GM12875 (cell line): Measurements from ENCODE around the gene ZNF48.

ENCODE experiments used
- H3K4me3 ChIP-seq: one replicate; pipeline ENCODE4 v1.5.1; 2011; ENCODE audit warnings: low read depth, low read length, control low read depth
- CTCF ChIP-seq: IDR thresholded peaks from 2 replicates; pipeline ENCODE4 v1.5.1; 2011; ENCODE audit warnings: low read depth, mild to moderate bottlenecking, control low read depth, inconsistent platforms, low read length, moderate library complexity, borderline replicate concordance; ENCODE audit not compliant: insufficient read depth

Gene ZNF48

DNA sequence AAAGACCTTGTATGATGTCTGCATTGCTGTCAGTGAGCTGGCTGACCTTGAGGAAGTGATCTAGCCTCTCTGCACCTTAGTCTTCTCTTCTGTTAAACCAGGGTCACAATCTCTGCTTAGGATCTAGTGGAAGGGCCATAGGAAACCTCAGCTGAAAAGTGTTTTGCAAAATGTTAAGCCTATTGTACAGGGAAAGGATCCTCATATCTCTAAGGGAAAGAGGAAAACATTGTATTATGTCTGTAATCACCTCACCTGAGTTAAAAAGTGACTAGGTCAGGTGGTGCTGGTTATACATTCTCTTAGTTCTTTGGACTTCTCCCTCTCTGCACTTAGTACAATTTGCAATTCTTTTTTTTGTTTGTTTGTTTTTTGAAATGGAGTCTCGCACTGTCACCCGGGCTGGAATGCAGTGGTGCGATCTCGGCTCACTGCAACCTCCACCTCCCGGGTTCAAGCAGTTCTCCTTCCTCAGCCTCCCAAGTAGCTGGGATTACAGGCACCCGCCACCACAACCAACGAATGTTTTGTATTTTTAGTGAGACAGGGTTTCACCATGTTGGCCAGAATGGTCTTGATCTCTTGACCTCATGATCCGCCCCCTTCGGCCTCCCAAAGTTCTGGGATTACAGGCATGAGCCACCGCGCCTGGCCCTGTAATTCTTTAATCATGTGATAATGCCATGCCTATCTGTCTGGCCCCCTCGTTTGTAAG lies 52.4 kb downstream of the ZNF48 start:
- H3K4me3 ChIP-seq: no peak overlapping the region
- no peak for TF ChIP-seq CTCF

- no peak for TF ChIP-seq CTCF
- H3K4me3 ChIP-seq: no peak overlapping the region
Measured at GRCh38 chr16:30449116-30449435, 53.9 kb downstream of the ZNF48 start.
